ENCODE results near the gene CALHM6. TPM values are rescaled to one million over a fixed set of nuclear protein-coding genes. Genes with fewer than 3 reads are reported as not detected.

CALHM6 gene
- total RNA-seq, 1 donor from 2014 or later, result 3.6 TPM

GRCh38 chr6:116444575-116444974 is 16.6 kb upstream of the CALHM6 start:
- Mint-ChIP-seq H3K27me3 (ENCODE audit: low read depth) (no peaks in the 10 kb centered on the region), H3K4me1 (ENCODE audit: low read depth) (peaks cover 73% of the 10 kb centered on the region), H3K9me3 (ENCODE audit: low read depth) (no peaks in the 10 kb centered on the region), H3K4me3 (ENCODE audit: unreplicated experiment) (no peak overlapping the region), H3K27ac (ENCODE audit: unreplicated experiment) (no peak overlapping the region), H3K36me3 (ENCODE audit: low read depth) (no peaks in the 10 kb centered on the region)
- TF ChIP-seq, protein P1, sequence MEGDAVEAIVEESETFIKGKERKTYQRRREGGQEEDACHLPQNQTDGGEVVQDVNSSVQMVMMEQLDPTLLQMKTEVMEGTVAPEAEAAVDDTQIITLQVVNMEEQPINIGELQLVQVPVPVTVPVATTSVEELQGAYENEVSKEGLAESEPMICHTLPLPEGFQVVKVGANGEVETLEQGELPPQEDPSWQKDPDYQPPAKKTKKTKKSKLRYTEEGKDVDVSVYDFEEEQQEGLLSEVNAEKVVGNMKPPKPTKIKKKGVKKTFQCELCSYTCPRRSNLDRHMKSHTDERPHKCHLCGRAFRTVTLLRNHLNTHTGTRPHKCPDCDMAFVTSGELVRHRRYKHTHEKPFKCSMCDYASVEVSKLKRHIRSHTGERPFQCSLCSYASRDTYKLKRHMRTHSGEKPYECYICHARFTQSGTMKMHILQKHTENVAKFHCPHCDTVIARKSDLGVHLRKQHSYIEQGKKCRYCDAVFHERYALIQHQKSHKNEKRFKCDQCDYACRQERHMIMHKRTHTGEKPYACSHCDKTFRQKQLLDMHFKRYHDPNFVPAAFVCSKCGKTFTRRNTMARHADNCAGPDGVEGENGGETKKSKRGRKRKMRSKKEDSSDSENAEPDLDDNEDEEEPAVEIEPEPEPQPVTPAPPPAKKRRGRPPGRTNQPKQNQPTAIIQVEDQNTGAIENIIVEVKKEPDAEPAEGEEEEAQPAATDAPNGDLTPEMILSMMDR (IDR thresholded peaks at IDR 0.05), result no peak
- DNase-seq (ENCODE audit: low spot score), result no peak

GRCh38 chr6:116445102-116445501 is 16.1 kb upstream of the CALHM6 start:
- no peaks in the 10 kb centered on the region for H3K9me3 Mint-ChIP-seq (ENCODE audit: low read depth)
- no peaks in the 10 kb centered on the region for H3K36me3 Mint-ChIP-seq (ENCODE audit: low read depth)
- no peak overlapping the region for H3K4me3 Mint-ChIP-seq (ENCODE audit: unreplicated experiment)
- no peak overlapping the region for H3K27ac Mint-ChIP-seq (ENCODE audit: unreplicated experiment)
- TF ChIP-seq, protein P1 (IDR thresholded peaks at IDR 0.05), result no peak
- H3K4me1 Mint-ChIP-seq (ENCODE audit: low read depth), result peaks cover 67% of the 10 kb centered on the region
- H3K27me3 Mint-ChIP-seq (ENCODE audit: low read depth), result no peaks in the 10 kb centered on the region
- DNase-seq (ENCODE audit: low spot score), result no peak

GRCh38 chr6:116446399-116446798 is 14.8 kb upstream of the CALHM6 start:
- H3K27ac Mint-ChIP-seq (ENCODE audit: unreplicated experiment), result peak overlapping the region; percentile 99
- H3K36me3 Mint-ChIP-seq (ENCODE audit: low read depth), result no peaks in the 10 kb centered on the region
- TF ChIP-seq, protein P1 (IDR thresholded peaks at IDR 0.05), result no peak
- H3K4me3 Mint-ChIP-seq (ENCODE audit: unreplicated experiment), result no peak overlapping the region
- no peak for DNase-seq (ENCODE audit: low spot score)
- peaks cover 64% of the 10 kb centered on the region for H3K4me1 Mint-ChIP-seq (ENCODE audit: low read depth)
- no peaks in the 10 kb centered on the region for H3K27me3 Mint-ChIP-seq (ENCODE audit: low read depth)
- no peaks in the 10 kb centered on the region for H3K9me3 Mint-ChIP-seq (ENCODE audit: low read depth)

GRCh38 chr6:116447052-116447451 is 14.1 kb upstream of the CALHM6 start:
- TF ChIP-seq, protein P1 (IDR thresholded peaks at IDR 0.05), result no peak
- no peak for DNase-seq (ENCODE audit: low spot score)
- Mint-ChIP-seq H3K36me3 (ENCODE audit: low read depth) (no peaks in the 10 kb centered on the region), H3K27ac (ENCODE audit: unreplicated experiment) (peak overlapping the region; percentile 99), H3K4me1 (ENCODE audit: low read depth) (peaks cover 60% of the 10 kb centered on the region), H3K27me3 (ENCODE audit: low read depth) (no peaks in the 10 kb centered on the region), H3K9me3 (ENCODE audit: low read depth) (no peaks in the 10 kb centered on the region), H3K4me3 (ENCODE audit: unreplicated experiment) (no peak overlapping the region)

DNA sequence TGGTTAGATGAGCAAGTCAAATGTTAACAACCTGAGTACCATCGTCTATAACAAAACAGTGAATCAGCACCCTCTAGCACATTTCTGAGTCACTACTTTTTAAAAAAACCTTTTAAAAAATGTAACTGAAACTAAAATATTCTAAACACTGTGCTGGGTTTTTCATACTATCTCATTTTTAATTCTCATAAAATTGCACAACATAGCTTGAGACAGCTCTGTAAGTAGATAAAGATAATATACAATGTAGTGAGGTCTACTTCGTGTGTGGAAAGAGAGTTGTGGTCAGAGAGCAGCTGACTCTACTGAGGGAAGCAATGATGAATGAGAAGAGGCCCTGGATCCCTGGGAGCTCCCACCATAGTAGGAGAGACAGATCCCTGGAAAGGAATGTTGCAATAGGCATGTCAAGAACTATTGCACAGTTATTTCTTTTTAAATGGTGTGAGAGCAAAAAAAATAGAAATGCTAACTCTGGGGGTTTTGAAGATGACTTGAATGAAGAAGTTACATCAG is 13.6 kb upstream of the CALHM6 start:
- H3K4me3 Mint-ChIP-seq (ENCODE audit: unreplicated experiment), result peak overlapping the region; percentile 19
- TF ChIP-seq, protein P1 (IDR thresholded peaks at IDR 0.05), result peak; percentile 70
- no peaks in the 10 kb centered on the region for H3K9me3 Mint-ChIP-seq (ENCODE audit: low read depth)
- H3K27me3 Mint-ChIP-seq (ENCODE audit: low read depth), result no peaks in the 10 kb centered on the region
- peak overlapping the region; percentile 99 for H3K27ac Mint-ChIP-seq (ENCODE audit: unreplicated experiment)
- H3K36me3 Mint-ChIP-seq (ENCODE audit: low read depth), result no peaks in the 10 kb centered on the region
- peaks cover 55% of the 10 kb centered on the region for H3K4me1 Mint-ChIP-seq (ENCODE audit: low read depth)
- no peak for DNase-seq (ENCODE audit: low spot score)
